ENCODE measurements around the gene GAPVD1.

The GAPVD1 gene

GRCh38 chr9:125323615-125324014, 62.0 kb downstream of the GAPVD1 start:
- no peak for DNase-seq

- no peak for DNase-seq
Observed at GRCh38 chr9:125325826-125326225, 64.2 kb downstream of the GAPVD1 start.

GRCh38 chr9:125329978-125330377, 68.4 kb downstream of the GAPVD1 start:
- no peak for DNase-seq

- no peak for DNase-seq
Observed at GRCh38 chr9:125330587-125330986, 69.0 kb downstream of the GAPVD1 start.

GRCh38 chr9:125332527-125332926, 70.9 kb downstream of the GAPVD1 start:
- peak; percentile 18 for DNase-seq

- DNase-seq = no peak
Observed at GRCh38 chr9:125337236-125337635, 75.6 kb downstream of the GAPVD1 start.

- DNase-seq = no peak
Observed at GRCh38 chr9:125338929-125339328, 77.3 kb downstream of the GAPVD1 start.

GRCh38 chr9:125341566-125341965, 79.9 kb downstream of the GAPVD1 start:
- DNase-seq = no peak

- DNase-seq = no peak
Observed at GRCh38 chr9:125343518-125344275, 82.1 kb downstream of the GAPVD1 start.

- no peak for DNase-seq
Observed at GRCh38 chr9:125346080-125346732, 84.6 kb downstream of the GAPVD1 start.

- no peak for DNase-seq
Observed at GRCh38 chr9:125355601-125356000, 94.0 kb downstream of the GAPVD1 start.

- DNase-seq = no peak
Observed at GRCh38 chr9:125356032-125356431, 94.4 kb downstream of the GAPVD1 start.

GRCh38 chr9:125359011-125359410, 97.4 kb downstream of the GAPVD1 start:
- no peak for DNase-seq

GRCh38 chr9:125360601-125361000, 99.0 kb downstream of the GAPVD1 start:
- no peak for DNase-seq

- DNase-seq = no peak
Observed at GRCh38 chr9:125361837-125362531, 100.4 kb downstream of the GAPVD1 start.

- no peak for DNase-seq
Observed at GRCh38 chr9:125366676-125367075, 105.0 kb downstream of the GAPVD1 start.

- no peak for DNase-seq
Observed at GRCh38 chr9:125370786-125371185, 109.2 kb downstream of the GAPVD1 start.

- no peak for DNase-seq
Observed at GRCh38 chr9:125372441-125373226, 111.0 kb downstream of the GAPVD1 start.

GRCh38 chr9:125374443-125375309, 113.0 kb downstream of the GAPVD1 start:
- peak; percentile 75 for DNase-seq

GRCh38 chr9:125375820-125376219, 114.2 kb downstream of the GAPVD1 start:
- DNase-seq = no peak

GRCh38 chr9:125376261-125377226, 114.9 kb downstream of the GAPVD1 start:
- DNase-seq = no peak
